Left cardiac atrium (tissue), 4 donors: ENCODE results near the gene PXMP4. TPM values are rescaled to one million over a fixed set of nuclear protein-coding genes. Genes with fewer than 3 reads are reported as not detected.

Experiments
- ATAC-seq, 2 donors: fragments of 200-7000 bp; cut with Tn5 transposase; one replicate each; pipeline ENCODE4 v1.9.1; 2020; ENCODE audit warnings: mild to moderate bottlenecking in 2 of 2, moderate library complexity in 2 of 2
- DNase-seq: peaks from one replicate; pipeline ENCODE4 v3.0.0-alpha.2; 2020
- intact Hi-C, 2 donors: fragments of 100-400 bp; cut with DNase I; formaldehyde crosslinking; loops; one replicate each; pipeline versions ENCODE4 v1.14.1 to v1.15.1; 2022 to 2023
- total RNA-seq, 2 donors: library from RNA; stranded (reverse); fragmentation: NEBNext Ultra II Directional; extraction: Animal tissue kit (Norgen Biotek cat#: 25700); gene quantifications; one replicate each; pipeline ENCODE4 v1.2.1, GENCODE V29; 2021
- donor health status: DM: no; HTN: yes; CAD: no.
- donor health status: DM: no; HTN: yes; CAD: no; lungs with severe emphysema.
- donor health status: DM: yes; HTN: yes; CAD: no.
- donor health status: Dilated cardiomyopathy.

PXMP4 gene
- total RNA-seq, 2 donors from 2014 or later = 6.7 to 12.6 TPM

DNA sequence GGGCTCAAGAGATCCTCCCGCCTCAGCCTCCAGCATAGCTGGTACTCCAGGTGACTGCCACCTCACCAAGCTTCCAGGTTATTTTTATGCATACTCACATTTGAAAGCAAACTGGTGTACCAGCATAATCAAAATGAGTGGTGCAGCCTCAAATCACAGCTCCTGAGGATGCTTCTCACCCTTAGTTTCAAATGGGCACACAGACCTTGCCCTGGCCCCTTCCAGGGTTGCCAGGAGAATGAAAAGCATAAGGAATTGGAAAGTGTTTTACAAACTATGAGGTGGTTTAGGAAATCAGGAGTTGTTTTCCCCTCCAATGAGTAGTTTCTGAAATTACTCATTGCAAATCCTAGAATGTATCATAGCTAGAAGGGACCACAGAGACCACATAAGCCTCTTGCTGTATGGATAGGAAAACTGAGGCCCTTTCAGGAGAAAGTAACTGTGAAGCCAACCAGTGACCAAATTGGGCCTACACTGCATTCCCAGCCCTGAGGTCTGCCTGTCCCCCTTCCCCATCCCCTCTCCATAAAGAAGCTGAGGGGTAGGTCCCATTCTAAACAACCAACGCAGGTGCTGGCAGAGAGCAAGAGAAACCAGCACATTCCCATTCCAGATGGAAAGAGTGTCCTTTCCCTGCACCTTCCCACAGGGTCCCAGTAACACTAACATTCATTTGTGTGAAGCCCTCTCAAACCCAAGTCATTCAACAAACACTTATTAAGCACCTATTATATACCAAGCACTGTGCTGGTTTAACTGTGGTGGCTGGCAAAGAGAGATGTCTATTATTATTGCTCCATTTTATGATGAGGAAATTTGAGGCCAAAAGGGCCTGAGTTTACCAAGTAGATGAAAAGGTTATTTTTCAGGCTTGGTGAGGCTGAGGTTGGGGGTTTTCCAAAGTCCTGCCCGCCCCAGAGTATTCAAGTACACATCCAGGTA, 31.8 kb downstream of the PXMP4 start:
- DNase-seq (no peak), ATAC-seq (no peak)
- intact Hi-C loops = loop anchor here in 1 of 2 donors (5.0 kb wide), 1 partner anchor 44 kb away; the partner anchor contains the start of gene ZNF341

GRCh38 chr20:33687370-33687915, 32.7 kb downstream of the PXMP4 start:
- DNase-seq = no peak

DNA sequence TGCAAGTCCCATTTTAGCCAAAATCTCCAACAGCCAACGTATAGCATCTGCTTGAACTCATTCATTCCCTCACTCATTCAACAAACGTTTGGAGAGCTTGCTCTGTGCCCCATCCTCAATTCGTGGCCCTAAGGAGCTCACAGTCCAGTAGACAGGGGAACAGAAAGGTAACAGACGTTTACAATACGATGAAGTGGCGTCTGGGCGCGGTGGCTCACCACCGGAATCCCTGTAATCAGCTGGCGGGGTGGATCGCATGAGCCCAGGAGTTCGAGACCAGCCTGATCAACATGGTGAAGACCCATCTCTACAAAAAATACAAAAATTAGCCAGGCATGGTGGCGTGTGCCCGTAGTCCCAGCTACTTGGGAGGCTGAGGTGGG, 33.1 kb downstream of the PXMP4 start:
- ATAC-seq (no peak), DNase-seq (no peak)
- intact Hi-C loops = loop anchor here in 1 of 2 donors (5.0 kb wide), 1 partner anchor 45 kb away; the partner anchor contains the start of gene ZNF341

More at GRCh38 chr20:33687370-33687915, 32.7 kb downstream of the PXMP4 start:
- intact Hi-C loops = loop anchor here in 1 of 2 donors (5.0 kb wide), 1 partner anchor 45 kb away; the partner anchor contains the start of gene ZNF341
- peak in 1 of 2 donors; percentile 26 for ATAC-seq

DNA sequence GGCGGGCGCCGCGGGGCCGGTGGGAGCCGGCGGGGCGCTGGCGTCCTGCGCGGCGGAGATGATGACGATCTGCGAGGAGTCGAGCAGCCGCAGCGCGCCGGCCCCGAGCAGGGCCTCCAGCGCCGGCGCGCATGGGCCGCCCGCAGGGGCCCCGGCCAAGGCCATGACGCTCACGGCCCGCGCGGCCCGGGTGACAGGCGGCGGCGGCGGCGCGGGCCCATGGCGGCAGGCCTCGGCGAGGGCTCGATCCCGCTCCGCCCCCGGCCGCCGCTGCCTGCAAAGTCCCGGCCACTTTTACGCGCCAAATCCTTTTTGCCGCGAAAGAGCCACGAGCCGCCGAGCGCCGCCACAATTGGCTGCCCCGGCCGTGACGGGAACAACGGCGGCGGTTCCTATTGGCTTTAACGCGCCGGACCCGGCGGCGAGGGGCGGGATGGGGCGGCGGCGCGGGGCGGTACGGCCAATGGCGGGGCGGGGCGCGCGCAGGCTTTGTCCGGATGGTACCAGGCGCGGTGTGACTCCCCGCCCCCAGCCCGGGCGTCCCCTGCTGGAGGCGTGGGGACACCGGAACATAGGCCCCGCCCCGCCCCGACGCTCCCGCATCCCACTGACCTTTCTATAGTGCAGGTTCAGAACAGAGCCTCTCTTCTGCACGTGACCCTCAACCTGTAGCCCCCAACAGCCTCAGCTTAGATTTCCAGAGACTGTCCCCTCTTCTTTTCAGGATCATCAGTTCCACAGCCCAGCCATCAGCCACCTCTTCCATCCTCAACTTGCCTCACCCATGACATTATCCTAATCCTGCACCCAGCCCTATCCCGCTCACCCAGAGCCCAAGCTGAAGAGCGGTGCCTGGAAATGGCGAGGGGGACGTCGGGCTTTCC, 33.8 kb downstream of the PXMP4 start, which contains the start of gene E2F1:
TSS of gene E2F1 (minus strand) at position 286 of the 884 bp plus-strand sequence. CDS start at position 165, 121 bp downstream.
- DNase-seq (peak; percentile 97), ATAC-seq (peak; percentile 98 to 99)
- intact Hi-C loops = loop anchor here in 1 of 2 donors (5.0 kb wide), 1 partner anchor 46 kb away; the partner anchor contains the start of gene ZNF341

GRCh38 chr20:33685328-33686099, 34.6 kb downstream of the PXMP4 start:
- ATAC-seq (no peak), DNase-seq (no peak)
- intact Hi-C loops = loop anchor here in 1 of 2 donors (5.0 kb wide), 1 partner anchor 47 kb away; the partner anchor contains the start of gene ZNF341

GRCh38 chr20:33684533-33685327, 35.4 kb downstream of the PXMP4 start:
- intact Hi-C loops = loop anchor here in 1 of 2 donors (5.0 kb wide), 1 partner anchor 48 kb away; the partner anchor contains the start of gene ZNF341
- ATAC-seq (no peak), DNase-seq (no peak)

DNA sequence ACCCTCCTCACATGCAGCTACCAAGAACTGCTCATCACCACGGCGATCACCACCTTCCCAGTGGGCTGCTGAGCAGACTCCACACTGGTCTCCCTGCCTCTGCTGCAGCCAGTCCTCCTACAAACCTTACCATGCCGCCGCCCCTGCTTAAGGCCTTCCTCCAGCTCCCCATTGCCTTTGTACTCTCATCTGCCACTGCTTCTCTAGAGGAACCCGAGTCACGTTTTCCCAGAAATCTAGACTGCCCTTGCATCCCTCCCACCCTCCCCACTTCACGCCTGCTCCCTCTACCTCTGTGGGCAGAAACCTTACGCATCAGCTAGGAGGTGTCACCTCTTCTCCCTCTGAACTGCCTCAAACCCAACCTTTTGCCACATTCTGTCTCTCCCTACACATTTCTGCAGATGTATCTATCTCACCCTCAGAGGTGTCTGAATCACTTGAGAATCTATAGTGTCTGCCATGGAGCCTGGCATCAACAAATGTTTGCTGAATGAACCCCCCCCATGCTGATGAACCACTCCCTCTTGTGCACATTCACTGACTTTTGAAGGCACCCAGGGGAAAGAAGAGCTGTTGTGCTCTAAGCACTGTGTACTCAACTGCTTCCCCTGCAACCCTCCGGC, 38.3 kb downstream of the PXMP4 start:
- DNase-seq (no peak), ATAC-seq (no peak)
- intact Hi-C loops = no loop called here

DNA sequence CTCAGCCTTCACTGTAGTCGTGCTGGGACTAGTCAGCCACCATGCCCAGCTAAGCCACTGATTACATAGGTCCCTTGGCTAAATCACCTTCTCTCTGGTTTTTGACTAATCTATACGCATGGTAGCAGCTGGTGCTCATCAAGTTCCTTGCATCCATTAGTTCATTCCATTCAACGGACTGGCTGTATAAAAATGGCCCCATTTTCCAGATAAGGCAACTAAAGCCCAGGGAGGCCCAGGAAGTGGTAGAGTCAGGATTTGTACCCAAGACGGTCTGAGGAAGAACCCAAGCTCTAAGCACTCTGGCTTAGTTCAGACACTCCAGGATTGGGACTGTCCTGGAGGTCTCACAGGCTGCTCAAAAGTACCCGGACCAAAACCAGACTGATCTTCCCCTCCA, 38.8 kb downstream of the PXMP4 start:
- DNase-seq = no peak
- intact Hi-C loops = no loop called here
- no peak for ATAC-seq

- intact Hi-C loops = no loop called here
- ATAC-seq (no peak), DNase-seq (no peak)
Observed at GRCh38 chr20:33680686-33681085, 39.4 kb downstream of the PXMP4 start.

DNA sequence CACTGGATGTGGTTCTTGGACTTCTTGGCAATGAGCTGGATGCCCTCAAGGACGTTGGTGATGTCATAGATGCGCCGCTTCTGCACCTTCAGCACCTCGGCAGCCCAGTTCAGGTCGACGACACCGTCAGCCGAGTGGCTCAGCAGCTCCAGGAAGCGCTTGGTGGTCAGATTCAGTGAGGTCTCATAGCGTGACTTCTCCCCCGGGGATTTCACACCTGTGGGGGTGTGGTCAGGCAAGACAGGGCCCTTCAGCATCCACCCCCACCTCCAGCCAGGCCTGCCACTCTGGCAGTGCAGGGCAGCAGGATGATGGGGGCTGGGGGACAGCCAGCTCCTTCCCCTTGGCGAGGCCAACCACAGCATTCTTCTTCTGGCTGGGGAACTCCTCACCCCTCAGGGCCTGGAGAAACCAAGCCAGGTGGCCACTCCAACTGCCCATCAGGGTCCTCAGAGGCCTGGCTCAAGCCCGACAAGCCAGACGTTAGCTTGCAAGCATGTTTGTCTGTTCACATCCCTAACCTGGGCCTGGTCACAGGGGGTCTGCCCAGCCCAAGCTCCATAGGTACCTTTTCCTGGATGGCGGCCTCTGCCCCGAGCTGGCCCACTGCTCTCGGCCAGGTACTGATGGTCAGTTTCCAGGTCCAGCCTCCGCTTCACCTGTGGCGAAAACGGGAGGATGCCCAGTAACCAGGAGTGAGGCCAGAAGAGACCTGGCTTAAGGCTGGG, 40.2 kb downstream of the PXMP4 start:
- intact Hi-C loops = no loop called here
- DNase-seq (no peak), ATAC-seq (no peak)

GRCh38 chr20:33677991-33678702, 42.0 kb downstream of the PXMP4 start:
- DNase-seq = peak; percentile 56
- ATAC-seq = peak; percentile 21 to 40
- intact Hi-C loops = no loop called here

GRCh38 chr20:33676652-33677645, 43.2 kb downstream of the PXMP4 start:
- DNase-seq = no peak
- intact Hi-C loops = no loop called here
- no peak for ATAC-seq

DNA sequence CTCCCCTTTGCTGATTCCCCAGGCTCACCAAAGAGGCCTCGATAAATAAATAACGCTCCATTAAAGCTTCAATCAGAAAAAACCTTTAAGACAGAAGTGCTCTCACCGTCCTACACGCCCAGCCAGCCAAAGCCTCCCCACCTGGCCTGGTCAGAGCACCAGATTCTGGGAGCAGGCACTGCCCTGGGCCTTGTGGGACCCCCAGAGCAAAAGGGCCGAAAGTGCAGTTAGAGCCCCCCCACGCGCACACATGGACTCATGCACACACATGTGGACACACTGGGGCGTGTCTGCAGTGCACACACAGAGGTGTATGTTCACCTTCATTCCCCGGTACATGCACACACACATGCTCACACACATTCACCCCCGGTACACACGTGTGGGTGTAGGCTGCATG, 44.0 kb downstream of the PXMP4 start:
- intact Hi-C loops = no loop called here
- no peak for ATAC-seq
- DNase-seq = no peak

GRCh38 chr20:33675136-33675959, 44.8 kb downstream of the PXMP4 start:
- intact Hi-C loops = no loop called here
- DNase-seq (no peak), ATAC-seq (peak in 1 of 2 donors; percentile 10)
